ENCODE data around the gene NDUFS2. TPM values are rescaled to one million over a fixed set of nuclear protein-coding genes. Genes with fewer than 3 reads are reported as not detected.

NDUFS2 gene
- total and polyA plus RNA-seq, 10 of the 15 experiments (the other 5 are each of a cell fraction or from before 2014, with no cell fraction given) = 66.5 to 215 (median 148) TPM

DNA sequence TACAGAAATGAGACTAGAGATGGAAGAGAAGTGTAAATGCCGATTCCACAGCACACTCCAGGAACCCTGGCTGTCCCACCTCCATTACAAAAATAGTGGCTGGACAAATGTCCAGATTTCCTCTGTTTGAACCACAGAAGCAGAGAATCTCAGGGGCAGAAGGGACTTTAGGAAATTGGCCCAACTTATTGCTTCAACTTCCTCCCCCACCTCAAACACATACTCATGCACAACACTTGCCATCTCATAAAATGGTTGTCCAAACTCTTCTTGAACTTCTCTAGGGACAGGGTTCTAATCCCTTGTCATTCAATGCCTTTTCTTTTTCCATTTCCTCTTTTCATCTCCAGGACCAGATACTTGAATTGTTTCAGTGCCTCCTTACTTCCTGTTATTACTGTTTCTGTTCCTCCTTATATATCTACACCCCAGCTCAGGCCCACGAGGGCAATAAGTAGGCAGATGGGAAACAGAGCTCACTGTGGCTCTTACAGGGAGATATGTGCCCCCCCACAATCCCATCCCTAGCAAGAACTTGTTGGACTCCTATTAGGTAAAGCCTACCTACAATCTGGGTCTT, 16.3 kb upstream of the NDUFS2 start (continued):
- TF ChIP-seq, protein P1, sequence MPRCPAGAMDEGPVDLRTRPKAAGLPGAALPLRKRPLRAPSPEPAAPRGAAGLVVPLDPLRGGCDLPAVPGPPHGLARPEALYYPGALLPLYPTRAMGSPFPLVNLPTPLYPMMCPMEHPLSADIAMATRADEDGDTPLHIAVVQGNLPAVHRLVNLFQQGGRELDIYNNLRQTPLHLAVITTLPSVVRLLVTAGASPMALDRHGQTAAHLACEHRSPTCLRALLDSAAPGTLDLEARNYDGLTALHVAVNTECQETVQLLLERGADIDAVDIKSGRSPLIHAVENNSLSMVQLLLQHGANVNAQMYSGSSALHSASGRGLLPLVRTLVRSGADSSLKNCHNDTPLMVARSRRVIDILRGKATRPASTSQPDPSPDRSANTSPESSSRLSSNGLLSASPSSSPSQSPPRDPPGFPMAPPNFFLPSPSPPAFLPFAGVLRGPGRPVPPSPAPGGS (IDR thresholded peaks at IDR 0.05; ENCODE audit: borderline replicate concordance, insufficient read depth, low read depth, low read length, poor library complexity, severe bottlenecking) = no peak
- TF ChIP-seq, protein P2, sequence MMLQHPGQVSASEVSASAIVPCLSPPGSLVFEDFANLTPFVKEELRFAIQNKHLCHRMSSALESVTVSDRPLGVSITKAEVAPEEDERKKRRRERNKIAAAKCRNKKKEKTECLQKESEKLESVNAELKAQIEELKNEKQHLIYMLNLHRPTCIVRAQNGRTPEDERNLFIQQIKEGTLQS (IDR thresholded peaks at IDR 0.05; ENCODE audit: borderline replicate concordance, extremely low read depth, low read depth, low read length) = no peak
- TF ChIP-seq SMARCA5 (IDR thresholded peaks at IDR 0.05) (peak; percentile 89), RCOR1 (conservative IDR thresholded peaks at IDR 0.05; ENCODE audit: low read depth, low read length) (0 out of 2 replicates have a peak, but pooled peaks have one; percentile 54), TCF3 (IDR thresholded peaks at IDR 0.05; ENCODE audit: borderline replicate concordance, insufficient read depth, low read depth, low read length) (no peak), SUZ12 (IDR thresholded peaks at IDR 0.05; ENCODE audit: unreplicated experiment) (no peak), NFIC (IDR thresholded peaks at IDR 0.05; ENCODE audit: low read depth, low read length) (peak; percentile 67; the same call in 1 of the 2 replicates), ZNF207 (IDR thresholded peaks at IDR 0.05; ENCODE audit: borderline replicate concordance) (no peak), CBFB (IDR thresholded peaks at IDR 0.05; ENCODE audit: low read depth) (no peak), GABPA (IDR thresholded peaks at IDR 0.05; ENCODE audit: low read depth) (no peak), KDM1A (IDR thresholded peaks at IDR 0.05; ENCODE audit: borderline replicate concordance) (no peak), FOS (IDR thresholded peaks at IDR 0.05; ENCODE audit: borderline replicate concordance, extremely low read depth, insufficient read length) (no peak), JUNB (IDR thresholded peaks at IDR 0.05) (no peak), PAX8 (IDR thresholded peaks at IDR 0.05) (no peak), ZBED1 (IDR thresholded peaks at IDR 0.05; ENCODE audit: borderline replicate concordance) (no peak), ZNF274 (IDR thresholded peaks at IDR 0.05; ENCODE audit: insufficient read depth, insufficient read length) (no peak), NRF1 (conservative IDR thresholded peaks at IDR 0.05; ENCODE audit: low read depth, low read length) (no peak), HDAC2 (IDR thresholded peaks at IDR 0.05) (no peak), MTA3 (IDR thresholded peaks at IDR 0.05; ENCODE audit: borderline replicate concordance, low read length) (peak; percentile 75; the same call in 1 of the 2 replicates)
- TF ChIP-seq, protein P3, sequence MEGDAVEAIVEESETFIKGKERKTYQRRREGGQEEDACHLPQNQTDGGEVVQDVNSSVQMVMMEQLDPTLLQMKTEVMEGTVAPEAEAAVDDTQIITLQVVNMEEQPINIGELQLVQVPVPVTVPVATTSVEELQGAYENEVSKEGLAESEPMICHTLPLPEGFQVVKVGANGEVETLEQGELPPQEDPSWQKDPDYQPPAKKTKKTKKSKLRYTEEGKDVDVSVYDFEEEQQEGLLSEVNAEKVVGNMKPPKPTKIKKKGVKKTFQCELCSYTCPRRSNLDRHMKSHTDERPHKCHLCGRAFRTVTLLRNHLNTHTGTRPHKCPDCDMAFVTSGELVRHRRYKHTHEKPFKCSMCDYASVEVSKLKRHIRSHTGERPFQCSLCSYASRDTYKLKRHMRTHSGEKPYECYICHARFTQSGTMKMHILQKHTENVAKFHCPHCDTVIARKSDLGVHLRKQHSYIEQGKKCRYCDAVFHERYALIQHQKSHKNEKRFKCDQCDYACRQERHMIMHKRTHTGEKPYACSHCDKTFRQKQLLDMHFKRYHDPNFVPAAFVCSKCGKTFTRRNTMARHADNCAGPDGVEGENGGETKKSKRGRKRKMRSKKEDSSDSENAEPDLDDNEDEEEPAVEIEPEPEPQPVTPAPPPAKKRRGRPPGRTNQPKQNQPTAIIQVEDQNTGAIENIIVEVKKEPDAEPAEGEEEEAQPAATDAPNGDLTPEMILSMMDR (IDR thresholded peaks at IDR 0.05 in 2 of 3, conservative IDR thresholded peaks at IDR 0.05 in 1 of 3; ENCODE audit: control insufficient read depth in 2 of 3, extremely low read depth in 1 of 3, insufficient read depth in 1 of 3, low read depth in 3 of 3, low read length in 3 of 3) = no peak
- TF ChIP-seq, protein P4, sequence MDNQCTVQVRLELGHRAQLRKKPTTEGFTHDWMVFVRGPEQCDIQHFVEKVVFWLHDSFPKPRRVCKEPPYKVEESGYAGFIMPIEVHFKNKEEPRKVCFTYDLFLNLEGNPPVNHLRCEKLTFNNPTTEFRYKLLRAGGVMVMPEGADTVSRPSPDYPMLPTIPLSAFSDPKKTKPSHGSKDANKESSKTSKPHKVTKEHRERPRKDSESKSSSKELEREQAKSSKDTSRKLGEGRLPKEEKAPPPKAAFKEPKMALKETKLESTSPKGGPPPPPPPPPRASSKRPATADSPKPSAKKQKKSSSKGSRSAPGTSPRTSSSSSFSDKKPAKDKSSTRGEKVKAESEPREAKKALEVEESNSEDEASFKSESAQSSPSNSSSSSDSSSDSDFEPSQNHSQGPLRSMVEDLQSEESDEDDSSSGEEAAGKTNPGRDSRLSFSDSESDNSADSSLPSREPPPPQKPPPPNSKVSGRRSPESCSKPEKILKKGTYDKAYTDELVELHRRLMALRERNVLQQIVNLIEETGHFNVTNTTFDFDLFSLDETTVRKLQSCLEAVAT (IDR thresholded peaks at IDR 0.05) = no peak
- TF ChIP-seq, protein P5, sequence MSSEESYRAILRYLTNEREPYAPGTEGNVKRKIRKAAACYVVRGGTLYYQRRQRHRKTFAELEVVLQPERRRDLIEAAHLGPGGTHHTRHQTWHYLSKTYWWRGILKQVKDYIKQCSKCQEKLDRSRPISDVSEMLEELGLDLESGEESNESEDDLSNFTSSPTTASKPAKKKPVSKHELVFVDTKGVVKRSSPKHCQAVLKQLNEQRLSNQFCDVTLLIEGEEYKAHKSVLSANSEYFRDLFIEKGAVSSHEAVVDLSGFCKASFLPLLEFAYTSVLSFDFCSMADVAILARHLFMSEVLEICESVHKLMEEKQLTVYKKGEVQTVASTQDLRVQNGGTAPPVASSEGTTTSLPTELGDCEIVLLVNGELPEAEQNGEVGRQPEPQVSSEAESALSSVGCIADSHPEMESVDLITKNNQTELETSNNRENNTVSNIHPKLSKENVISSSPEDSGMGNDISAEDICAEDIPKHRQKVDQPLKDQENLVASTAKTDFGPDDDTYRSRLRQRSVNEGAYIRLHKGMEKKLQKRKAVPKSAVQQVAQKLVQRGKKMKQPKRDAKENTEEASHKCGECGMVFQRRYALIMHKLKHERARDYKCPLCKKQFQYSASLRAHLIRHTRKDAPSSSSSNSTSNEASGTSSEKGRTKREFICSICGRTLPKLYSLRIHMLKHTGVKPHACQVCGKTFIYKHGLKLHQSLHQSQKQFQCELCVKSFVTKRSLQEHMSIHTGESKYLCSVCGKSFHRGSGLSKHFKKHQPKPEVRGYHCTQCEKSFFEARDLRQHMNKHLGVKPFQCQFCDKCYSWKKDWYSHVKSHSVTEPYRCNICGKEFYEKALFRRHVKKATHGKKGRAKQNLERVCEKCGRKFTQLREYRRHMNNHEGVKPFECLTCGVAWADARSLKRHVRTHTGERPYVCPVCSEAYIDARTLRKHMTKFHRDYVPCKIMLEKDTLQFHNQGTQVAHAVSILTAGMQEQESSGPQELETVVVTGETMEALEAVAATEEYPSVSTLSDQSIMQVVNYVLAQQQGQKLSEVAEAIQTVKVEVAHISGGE (CRISPR knock-in tag; IDR thresholded peaks at IDR 0.05) = no peak
